Stimulated activated CD8-positive, alpha-beta memory T cell treated with anti-CD3 and anti-CD28 coated beads, Interleukin-15, amount 100 ng/mL, for 1 hour (primary cell): Measurements from ENCODE around the gene MTARC2.

ENCODE experiments used
- DNase-seq: peaks from one replicate; pipeline ENCODE4 v3.0.0-alpha.2; 2020; ENCODE audit warnings: low read depth

MTARC2 gene

GRCh38 chr1:220828179-220828490 is 80.0 kb downstream of the MTARC2 start:
- no peak for DNase-seq

- DNase-seq, result no peak
Measured at GRCh38 chr1:220828950-220829586, 80.9 kb downstream of the MTARC2 start.

DNA sequence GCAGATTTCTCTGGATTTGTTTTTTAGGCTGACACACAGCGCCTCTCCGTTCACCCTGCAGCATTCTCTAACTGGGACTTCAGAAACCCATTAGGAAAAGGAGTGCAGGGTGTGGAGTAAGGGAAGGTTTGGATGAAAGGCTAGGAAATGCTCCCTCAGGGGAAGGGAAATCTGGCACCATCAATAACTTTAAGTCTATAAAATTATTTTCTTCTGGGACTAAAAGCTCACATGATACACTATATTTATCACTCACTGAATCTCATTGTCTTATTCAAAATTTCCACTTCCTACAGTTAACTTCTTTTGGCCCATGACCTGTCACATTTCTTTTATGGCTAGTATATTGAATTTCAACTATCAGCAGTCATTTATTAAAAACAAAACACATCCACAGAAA is 85.3 kb downstream of the MTARC2 start:
- no peak for DNase-seq
